ENCODE data around the gene GFOD1. TPM values are rescaled to one million over a fixed set of nuclear protein-coding genes. Genes with fewer than 3 reads are reported as not detected.

GFOD1 gene
- total and polyA plus RNA-seq, 11 donors, result 16.2 to 65.8 (median 41.5) TPM

DNA sequence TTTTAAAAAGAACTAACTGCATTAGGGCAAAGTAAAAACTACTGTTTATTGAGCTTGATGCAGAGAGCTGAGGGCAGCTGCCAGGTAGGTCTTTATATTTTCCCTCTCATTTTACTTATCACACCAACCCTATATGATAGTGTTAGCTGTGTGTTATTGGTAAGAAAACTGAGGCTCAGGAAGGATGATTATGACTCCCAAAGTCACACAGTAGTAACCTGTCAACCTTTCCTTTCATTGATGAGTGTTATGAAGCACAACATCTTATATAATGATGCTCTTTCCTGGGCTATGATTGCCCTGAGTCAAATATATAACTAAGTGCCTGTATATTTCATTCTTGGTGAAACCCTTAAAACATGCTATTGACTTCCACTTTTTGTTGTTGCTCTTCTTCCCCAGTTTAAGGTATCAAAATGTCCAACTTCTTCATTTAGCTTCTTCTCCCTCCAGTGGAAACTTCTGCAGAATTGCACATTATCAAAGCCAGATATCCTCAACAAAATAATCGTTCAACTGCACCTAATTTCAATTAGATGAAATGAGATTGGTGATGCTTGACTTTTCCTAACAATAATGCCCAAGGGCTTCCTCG is 8.1 kb downstream of the GFOD1 start:
- Histone ChIP-seq H3K27me3 (no peaks in the 10 kb centered on the region), H3K9me3 (no peaks in the 10 kb centered on the region), H3K4me1 (peaks cover 6 to 56% (median 36%) of the 10 kb centered on the region in 12 donors), H3K36me3 (peaks cover 0 to 16% (median 0%) of the 10 kb centered on the region in 9 donors), H3K4me3 (no peak overlapping the region), H3K27ac (peak overlapping the region in 1 of 12 donors; percentile 7)
- no peak for TF ChIP-seq POLR2A (IDR thresholded peaks at IDR 0.05)
- TF ChIP-seq, protein P1, sequence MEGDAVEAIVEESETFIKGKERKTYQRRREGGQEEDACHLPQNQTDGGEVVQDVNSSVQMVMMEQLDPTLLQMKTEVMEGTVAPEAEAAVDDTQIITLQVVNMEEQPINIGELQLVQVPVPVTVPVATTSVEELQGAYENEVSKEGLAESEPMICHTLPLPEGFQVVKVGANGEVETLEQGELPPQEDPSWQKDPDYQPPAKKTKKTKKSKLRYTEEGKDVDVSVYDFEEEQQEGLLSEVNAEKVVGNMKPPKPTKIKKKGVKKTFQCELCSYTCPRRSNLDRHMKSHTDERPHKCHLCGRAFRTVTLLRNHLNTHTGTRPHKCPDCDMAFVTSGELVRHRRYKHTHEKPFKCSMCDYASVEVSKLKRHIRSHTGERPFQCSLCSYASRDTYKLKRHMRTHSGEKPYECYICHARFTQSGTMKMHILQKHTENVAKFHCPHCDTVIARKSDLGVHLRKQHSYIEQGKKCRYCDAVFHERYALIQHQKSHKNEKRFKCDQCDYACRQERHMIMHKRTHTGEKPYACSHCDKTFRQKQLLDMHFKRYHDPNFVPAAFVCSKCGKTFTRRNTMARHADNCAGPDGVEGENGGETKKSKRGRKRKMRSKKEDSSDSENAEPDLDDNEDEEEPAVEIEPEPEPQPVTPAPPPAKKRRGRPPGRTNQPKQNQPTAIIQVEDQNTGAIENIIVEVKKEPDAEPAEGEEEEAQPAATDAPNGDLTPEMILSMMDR (IDR thresholded peaks at IDR 0.05), result no peak
- DNase-seq (no peak), ATAC-seq (no peak)
- intact Hi-C loops (cut with DNase I), result no loop called here
- 77 to 85% (median 84%) methylated on average over 2 of the region's 2 CpGs for WGBS, 4 donors

DNA sequence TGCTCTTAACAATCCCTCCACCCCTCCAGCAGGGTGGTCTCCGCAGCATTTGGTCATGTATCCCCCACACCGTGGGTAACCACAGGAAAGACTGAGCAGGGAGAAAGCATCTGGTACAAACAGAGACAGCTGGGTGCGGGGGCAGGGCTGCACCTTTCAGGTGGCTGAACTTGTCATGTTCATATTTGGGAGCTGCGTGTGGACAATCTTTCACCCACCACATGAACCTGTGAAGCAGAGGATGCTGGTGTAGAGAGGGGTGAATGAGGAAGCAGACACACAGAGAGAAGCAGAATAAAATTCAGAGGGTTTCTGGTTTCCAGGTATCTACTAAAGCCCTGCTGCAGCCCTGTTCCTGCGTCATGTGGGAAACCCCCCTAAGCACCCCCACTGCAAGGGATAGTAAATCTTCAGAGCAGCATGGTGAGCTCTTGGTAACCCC is 8.9 kb downstream of the GFOD1 start:
- DNase-seq (no peak), ATAC-seq (no peak)
- intact Hi-C loops (cut with DNase I), result no loop called here
- H3K4me1 ChIP-seq, result peaks cover 6 to 56% (median 35%) of the 10 kb centered on the region in 12 donors
- WGBS, 4 donors, result 82 to 90% (median 88%) methylated on average over 5 of the region's 5 CpGs
- TF ChIP-seq, protein P1 (IDR thresholded peaks at IDR 0.05), result no peak
- TF ChIP-seq POLR2A (IDR thresholded peaks at IDR 0.05), result no peak
- no peak overlapping the region for H3K27ac ChIP-seq
- H3K27me3 ChIP-seq, result no peaks in the 10 kb centered on the region
- H3K9me3 ChIP-seq, result no peaks in the 10 kb centered on the region
- H3K4me3 ChIP-seq, result no peak overlapping the region
- H3K36me3 ChIP-seq, result peaks cover 0 to 16% (median 0%) of the 10 kb centered on the region in 9 donors

DNA sequence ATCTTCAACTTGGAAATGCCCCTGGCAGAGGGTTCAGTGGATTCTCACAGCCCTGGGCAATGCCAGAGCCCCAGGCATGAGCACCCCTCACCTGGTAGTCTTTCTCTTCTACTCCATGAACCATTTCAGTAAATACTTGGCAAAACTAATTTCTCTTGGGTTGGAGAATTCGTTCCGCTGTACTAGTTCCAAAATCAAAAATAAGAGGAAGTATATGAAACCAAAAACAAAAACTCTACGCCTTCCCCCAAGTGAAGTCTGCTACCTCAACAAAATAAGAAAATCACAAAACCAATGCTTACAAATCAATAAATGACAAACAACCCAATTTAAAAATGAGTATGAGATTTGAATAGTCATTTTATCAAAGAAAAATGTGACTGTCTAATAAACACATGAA is 12.6 kb downstream of the GFOD1 start:
- no peak overlapping the region for H3K4me3 ChIP-seq
- intact Hi-C loops (cut with DNase I), result no loop called here
- H3K9me3 ChIP-seq, result no peaks in the 10 kb centered on the region
- no peak for TF ChIP-seq POLR2A (IDR thresholded peaks at IDR 0.05)
- TF ChIP-seq, protein P1 (IDR thresholded peaks at IDR 0.05), result no peak
- no peak for DNase-seq
- peak overlapping the region in 2 of 12 donors; percentile 23 to 43 for H3K27ac ChIP-seq
- no peak for ATAC-seq
- 81 to 95% (median 89%) methylated on average over 3 of the region's 3 CpGs for WGBS, 4 donors
- H3K4me1 ChIP-seq, result peaks cover 0 to 56% (median 39%) of the 10 kb centered on the region in 12 donors
- H3K27me3 ChIP-seq, result no peaks in the 10 kb centered on the region
- peaks cover 0 to 16% (median 0%) of the 10 kb centered on the region in 9 donors for H3K36me3 ChIP-seq

DNA sequence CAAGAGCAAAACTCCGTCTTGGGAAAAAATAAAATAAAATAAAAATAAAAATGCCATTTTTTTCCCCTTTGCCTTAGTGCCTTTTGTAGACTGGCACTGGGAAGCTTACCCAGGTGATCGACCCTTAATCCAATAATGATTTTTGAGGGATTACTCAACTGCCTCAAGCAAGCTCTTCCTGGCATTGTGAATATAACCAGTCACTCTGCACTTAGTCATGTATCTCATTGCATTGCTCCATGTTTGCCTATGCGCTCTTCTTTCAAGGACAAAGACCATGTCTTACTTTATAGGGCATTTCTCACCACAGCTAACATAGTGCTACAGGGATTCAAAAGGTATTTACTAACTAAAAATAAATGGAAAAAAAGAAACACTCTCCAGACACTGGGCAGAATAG is 13.0 kb downstream of the GFOD1 start:
- peak overlapping the region in 4 of 12 donors; percentile 1 to 43 (median 23) for H3K27ac ChIP-seq
- DNase-seq (no peak), ATAC-seq (no peak)
- peaks cover 0 to 14% (median 0%) of the 10 kb centered on the region in 9 donors for H3K36me3 ChIP-seq
- TF ChIP-seq, protein P1 (IDR thresholded peaks at IDR 0.05), result no peak
- no peak for TF ChIP-seq POLR2A (IDR thresholded peaks at IDR 0.05)
- H3K4me3 ChIP-seq, result no peak overlapping the region
- intact Hi-C loops (cut with DNase I), result no loop called here
- no peaks in the 10 kb centered on the region for H3K27me3 ChIP-seq
- H3K9me3 ChIP-seq, result no peaks in the 10 kb centered on the region
- peaks cover 0 to 58% (median 40%) of the 10 kb centered on the region in 12 donors for H3K4me1 ChIP-seq
- WGBS, 4 donors, result 95 to 97% (median 96%) methylated on average over 3 of the region's 3 CpGs

Measured in heart left ventricle (tissue), 16 donors.